PC-9 (cell line): Measurements from ENCODE around the gene TMEM203. TPM values are rescaled to one million over a fixed set of nuclear protein-coding genes. Genes with fewer than 3 reads are reported as not detected.
A peak's percentile ranks its signal among the peaks of the same experiment; 100 is the strongest.

Experiments
- BruUV-seq: library from RNA; stranded (reverse); fragments of 400-500 nt; replicated peaks from 2 replicates; lab custom pipeline; 2021; lab: Mats Ljungman, UMichigan
- CTCF ChIA-PET: fragments of 300-600 bp; sonication (Branson Sonifier 250); formaldehyde crosslinking; loops from one replicate; lab custom pipeline; 2022; ENCODE audit warnings: antibody characterized with exemption; lab: Charles Lee
- POLR2A ChIA-PET: fragments of 300-600 bp; sonication (Branson Sonifier 250); formaldehyde crosslinking; loops from one replicate; lab custom pipeline; 2022; ENCODE audit warnings: antibody characterized with exemption; ENCODE audit not compliant: unreplicated experiment; lab: Charles Lee
- DNase-seq, 2 experiments: peaks; one replicate each; pipeline versions ENCODE4 v3.0.0 to v3.0.0-alpha.2; 2015 to 2022; ENCODE audit warnings: mixed read lengths in 1 of 2
- H2AFZ ChIP-seq: fragments of 200-600 bp; sonication (generic); 2 replicates; pipeline ENCODE4 v1.8.1; 2017; ENCODE audit warnings: antibody characterized with exemption
- H3F3A ChIP-seq: fragments of 200-600 bp; sonication (generic); 2 replicates; pipeline ENCODE4 v1.8.1; 2017; ENCODE audit warnings: antibody characterized with exemption, mild to moderate bottlenecking, low read depth; ENCODE audit not compliant: insufficient read depth
- H3K27ac ChIP-seq: fragments of 200-600 bp; sonication (generic); 2 replicates; pipeline ENCODE4 v1.6.1; 2016; ENCODE audit warnings: mixed run types
- H3K27me3 ChIP-seq: fragments of 200-600 bp; sonication (generic); 2 replicates; pipeline ENCODE4 v1.6.1; 2016; ENCODE audit warnings: low read depth, mixed run types; ENCODE audit not compliant: insufficient read depth
- H3K36me3 ChIP-seq: fragments of 200-600 bp; sonication (generic); 2 replicates; pipeline ENCODE4 v1.6.1; 2016; ENCODE audit warnings: low read depth, mixed run types
- H3K4me1 ChIP-seq: fragments of 200-600 bp; sonication (generic); replicated peaks from 2 replicates; pipeline ENCODE4 v1.6.1; 2016; ENCODE audit warnings: mixed run types; ENCODE audit not compliant: insufficient read depth
- H3K4me2 ChIP-seq: fragments of 200-600 bp; sonication (generic); 2 replicates; pipeline ENCODE4 v1.6.1; 2017; ENCODE audit warnings: mixed run types
- H3K4me3 ChIP-seq: fragments of 200-600 bp; sonication (generic); 2 replicates; pipeline ENCODE4 v1.6.1; 2016; ENCODE audit warnings: mixed run types
- H3K79me2 ChIP-seq: fragments of 200-600 bp; sonication (generic); 2 replicates; pipeline ENCODE4 v1.6.1; 2017; ENCODE audit warnings: low read depth, mixed run types
- H3K9me2 ChIP-seq: fragments of 200-600 bp; sonication (generic); 2 replicates; pipeline ENCODE4 v1.8.1; 2017; ENCODE audit warnings: mild to moderate bottlenecking; ENCODE audit not compliant: insufficient read depth
- H3K9me3 ChIP-seq: fragments of 200-600 bp; sonication (generic); 2 replicates; pipeline ENCODE4 v1.8.1; 2016; ENCODE audit warnings: low read depth; ENCODE audit not compliant: insufficient read depth
- H4K20me1 ChIP-seq: fragments of 200-600 bp; sonication (generic); 2 replicates; pipeline ENCODE4 v1.8.1; 2017; ENCODE audit not compliant: insufficient read depth
- CTCF ChIP-seq: fragments of 200-600 bp; sonication (generic); conservative IDR thresholded peaks from 2 replicates; pipeline ENCODE4 v1.6.1; 2017; ENCODE audit warnings: mixed run types, antibody characterized with exemption, mild to moderate bottlenecking, moderate library complexity
- EZH2 ChIP-seq: fragments of 200-600 bp; sonication (generic); IDR thresholded peaks from 2 replicates; pipeline ENCODE4 v1.8.0; 2017; ENCODE audit warnings: antibody characterized with exemption, low read depth
- intact Hi-C: fragments of 100-400 bp; cut with micrococcal nuclease; formaldehyde crosslinking; loops from one replicate; pipeline ENCODE4 v1.10.0; 2022; ENCODE audit not compliant: unreplicated experiment
- total RNA-seq: library from RNA; stranded (reverse); gene quantifications from 2 replicates; pipeline ENCODE4 v1.2.3, GENCODE V29; 2021

TMEM203 gene
- total RNA-seq, 1 experiment from 2014 or later: 45.5 TPM

GRCh38 chr9:137168904-137169856 lies 36.3 kb downstream of the TMEM203 start:
- Histone ChIP-seq H3K4me1 (peaks cover 13% of the 10 kb centered on the region; the same call in 1 of the 2 replicates), H2AFZ (peak overlapping the region; percentile 83), H3K27me3 (no peaks in the 10 kb centered on the region), H3K36me3 (no peaks in the 10 kb centered on the region), H3K9me3 (no peaks in the 10 kb centered on the region), H3F3A (peaks cover 11% of the 10 kb centered on the region; the same call in 1 of the 2 replicates), H4K20me1 (no peaks in the 10 kb centered on the region), H3K9me2 (no peaks in the 10 kb centered on the region), H3K4me2 (peak overlapping the region; percentile 99), H3K27ac (no peak overlapping the region), H3K4me3 (peak overlapping the region; percentile 75), H3K79me2 (no peaks in the 10 kb centered on the region)
- peak; percentile 66 to 80 for DNase-seq
- no TSS peak for BruUV-seq
- POLR2A ChIA-PET: interaction anchor here (0.6 kb wide), 1 partner anchor 70 kb away, joined by 4 read pairs; no protein-coding TSS in a partner anchor
- CTCF ChIA-PET: no interaction called here
- intact Hi-C loops: loop anchor here (5.0 kb wide), 1 partner anchor 42 kb away; no protein-coding TSS in a partner anchor
- TF ChIP-seq CTCF (no peak), EZH2 (no peak)

- ChIA-PET CTCF (no interaction called here), POLR2A (interaction anchor here (0.6 kb wide), 2 partner anchors 68 to 71 kb away, joined by 4 read pairs; no protein-coding TSS in a partner anchor)
- Histone ChIP-seq H3K79me2 (no peaks in the 10 kb centered on the region), H3F3A (peaks cover 10% of the 10 kb centered on the region; the same call in 1 of the 2 replicates), H4K20me1 (no peaks in the 10 kb centered on the region), H3K27me3 (no peaks in the 10 kb centered on the region), H3K4me3 (peak overlapping the region; percentile 75; the same call in 1 of the 2 replicates), H3K27ac (no peak overlapping the region), H3K9me3 (no peaks in the 10 kb centered on the region), H3K4me2 (peak overlapping the region; percentile 99), H3K9me2 (no peaks in the 10 kb centered on the region), H3K4me1 (peaks cover 11% of the 10 kb centered on the region; the same call in 1 of the 2 replicates), H3K36me3 (no peaks in the 10 kb centered on the region), H2AFZ (peak overlapping the region; percentile 83; the same call in 1 of the 2 replicates)
- DNase-seq: no peak
- intact Hi-C loops: loop anchor here (5.0 kb wide), 1 partner anchor 41 kb away; no protein-coding TSS in a partner anchor
- TF ChIP-seq CTCF: no peak
- no peak for TF ChIP-seq EZH2
- no TSS peak for BruUV-seq
These were observed 36.9 kb downstream of the TMEM203 start for GRCh38 chr9:137168573-137168903.
